ENCODE data around the gene DDX47. TPM values are rescaled to one million over a fixed set of nuclear protein-coding genes. Genes with fewer than 3 reads are reported as not detected.
"Not testable (repeated sequence)": the region's sequence is repeated elsewhere in the genome, so short reads cannot be mapped to it uniquely, and the experiment has no call there.

Gene DDX47
- total and polyA plus RNA-seq, 2 experiments from 2014 or later: 54.0 to 90.8 TPM

DNA sequence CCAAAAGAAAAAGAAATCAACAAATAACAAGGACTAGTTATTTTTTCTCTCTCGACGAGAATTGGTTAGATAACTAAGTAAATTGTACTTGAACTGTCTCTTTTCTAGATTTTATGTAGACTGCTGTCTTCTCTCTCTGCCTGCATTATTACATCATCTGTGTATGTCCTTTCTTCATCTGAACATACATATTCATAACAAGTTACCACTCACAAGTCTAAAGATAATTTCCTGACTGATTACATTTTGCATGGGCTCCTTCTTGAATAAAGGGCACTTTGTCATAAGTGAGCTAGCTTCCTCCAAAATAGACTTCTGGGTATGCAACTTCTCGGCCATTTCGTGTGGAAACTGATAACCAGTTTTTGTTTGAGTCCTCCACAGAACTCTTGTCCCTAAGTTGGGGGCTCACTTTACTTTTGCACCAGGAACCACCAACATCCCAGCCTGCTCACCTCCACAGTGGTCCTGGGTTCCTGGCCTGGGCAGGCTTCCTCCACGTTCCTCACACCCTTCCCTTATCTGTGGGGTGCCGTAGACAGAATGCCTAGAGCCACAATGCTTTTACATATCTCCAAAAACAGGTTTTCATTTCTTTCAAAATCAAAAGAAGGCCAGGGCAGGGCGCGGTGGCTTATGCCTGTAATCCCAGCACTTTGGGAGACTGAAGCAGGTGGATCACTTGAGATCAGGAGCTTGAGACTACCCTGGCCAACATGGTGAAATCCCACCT, 6.2 kb upstream of the DDX47 start:
- TF ChIP-seq, protein P1, sequence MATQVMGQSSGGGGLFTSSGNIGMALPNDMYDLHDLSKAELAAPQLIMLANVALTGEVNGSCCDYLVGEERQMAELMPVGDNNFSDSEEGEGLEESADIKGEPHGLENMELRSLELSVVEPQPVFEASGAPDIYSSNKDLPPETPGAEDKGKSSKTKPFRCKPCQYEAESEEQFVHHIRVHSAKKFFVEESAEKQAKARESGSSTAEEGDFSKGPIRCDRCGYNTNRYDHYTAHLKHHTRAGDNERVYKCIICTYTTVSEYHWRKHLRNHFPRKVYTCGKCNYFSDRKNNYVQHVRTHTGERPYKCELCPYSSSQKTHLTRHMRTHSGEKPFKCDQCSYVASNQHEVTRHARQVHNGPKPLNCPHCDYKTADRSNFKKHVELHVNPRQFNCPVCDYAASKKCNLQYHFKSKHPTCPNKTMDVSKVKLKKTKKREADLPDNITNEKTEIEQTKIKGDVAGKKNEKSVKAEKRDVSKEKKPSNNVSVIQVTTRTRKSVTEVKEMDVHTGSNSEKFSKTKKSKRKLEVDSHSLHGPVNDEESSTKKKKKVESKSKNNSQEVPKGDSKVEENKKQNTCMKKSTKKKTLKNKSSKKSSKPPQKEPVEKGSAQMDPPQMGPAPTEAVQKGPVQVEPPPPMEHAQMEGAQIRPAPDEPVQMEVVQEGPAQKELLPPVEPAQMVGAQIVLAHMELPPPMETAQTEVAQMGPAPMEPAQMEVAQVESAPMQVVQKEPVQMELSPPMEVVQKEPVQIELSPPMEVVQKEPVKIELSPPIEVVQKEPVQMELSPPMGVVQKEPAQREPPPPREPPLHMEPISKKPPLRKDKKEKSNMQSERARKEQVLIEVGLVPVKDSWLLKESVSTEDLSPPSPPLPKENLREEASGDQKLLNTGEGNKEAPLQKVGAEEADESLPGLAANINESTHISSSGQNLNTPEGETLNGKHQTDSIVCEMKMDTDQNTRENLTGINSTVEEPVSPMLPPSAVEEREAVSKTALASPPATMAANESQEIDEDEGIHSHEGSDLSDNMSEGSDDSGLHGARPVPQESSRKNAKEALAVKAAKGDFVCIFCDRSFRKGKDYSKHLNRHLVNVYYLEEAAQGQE (IDR thresholded peaks at IDR 0.05; ENCODE audit: unreplicated experiment): no peak
- TF ChIP-seq POLR2AphosphoS5 (IDR thresholded peaks at IDR 0.05; ENCODE audit: low read depth) (no peak), JUNB (IDR thresholded peaks at IDR 0.05; ENCODE audit: unreplicated experiment) (no peak), ZNF114 (CRISPR knock-in tag; IDR thresholded peaks at IDR 0.05) (no peak), CREB1 (CRISPR knock-in tag; IDR thresholded peaks at IDR 0.05; ENCODE audit: low read depth) (no peak), STAT1 (IDR thresholded peaks at IDR 0.05; ENCODE audit: unreplicated experiment) (no peak), EZH2phosphoT487 (IDR thresholded peaks at IDR 0.05; ENCODE audit: unreplicated experiment) (no peak), ZNF331 (CRISPR knock-in tag; IDR thresholded peaks at IDR 0.05; ENCODE audit: low read depth) (no peak), EZH2 (IDR thresholded peaks at IDR 0.05; ENCODE audit: low read depth, unreplicated experiment) (no peak)
- TF ChIP-seq, protein P2, sequence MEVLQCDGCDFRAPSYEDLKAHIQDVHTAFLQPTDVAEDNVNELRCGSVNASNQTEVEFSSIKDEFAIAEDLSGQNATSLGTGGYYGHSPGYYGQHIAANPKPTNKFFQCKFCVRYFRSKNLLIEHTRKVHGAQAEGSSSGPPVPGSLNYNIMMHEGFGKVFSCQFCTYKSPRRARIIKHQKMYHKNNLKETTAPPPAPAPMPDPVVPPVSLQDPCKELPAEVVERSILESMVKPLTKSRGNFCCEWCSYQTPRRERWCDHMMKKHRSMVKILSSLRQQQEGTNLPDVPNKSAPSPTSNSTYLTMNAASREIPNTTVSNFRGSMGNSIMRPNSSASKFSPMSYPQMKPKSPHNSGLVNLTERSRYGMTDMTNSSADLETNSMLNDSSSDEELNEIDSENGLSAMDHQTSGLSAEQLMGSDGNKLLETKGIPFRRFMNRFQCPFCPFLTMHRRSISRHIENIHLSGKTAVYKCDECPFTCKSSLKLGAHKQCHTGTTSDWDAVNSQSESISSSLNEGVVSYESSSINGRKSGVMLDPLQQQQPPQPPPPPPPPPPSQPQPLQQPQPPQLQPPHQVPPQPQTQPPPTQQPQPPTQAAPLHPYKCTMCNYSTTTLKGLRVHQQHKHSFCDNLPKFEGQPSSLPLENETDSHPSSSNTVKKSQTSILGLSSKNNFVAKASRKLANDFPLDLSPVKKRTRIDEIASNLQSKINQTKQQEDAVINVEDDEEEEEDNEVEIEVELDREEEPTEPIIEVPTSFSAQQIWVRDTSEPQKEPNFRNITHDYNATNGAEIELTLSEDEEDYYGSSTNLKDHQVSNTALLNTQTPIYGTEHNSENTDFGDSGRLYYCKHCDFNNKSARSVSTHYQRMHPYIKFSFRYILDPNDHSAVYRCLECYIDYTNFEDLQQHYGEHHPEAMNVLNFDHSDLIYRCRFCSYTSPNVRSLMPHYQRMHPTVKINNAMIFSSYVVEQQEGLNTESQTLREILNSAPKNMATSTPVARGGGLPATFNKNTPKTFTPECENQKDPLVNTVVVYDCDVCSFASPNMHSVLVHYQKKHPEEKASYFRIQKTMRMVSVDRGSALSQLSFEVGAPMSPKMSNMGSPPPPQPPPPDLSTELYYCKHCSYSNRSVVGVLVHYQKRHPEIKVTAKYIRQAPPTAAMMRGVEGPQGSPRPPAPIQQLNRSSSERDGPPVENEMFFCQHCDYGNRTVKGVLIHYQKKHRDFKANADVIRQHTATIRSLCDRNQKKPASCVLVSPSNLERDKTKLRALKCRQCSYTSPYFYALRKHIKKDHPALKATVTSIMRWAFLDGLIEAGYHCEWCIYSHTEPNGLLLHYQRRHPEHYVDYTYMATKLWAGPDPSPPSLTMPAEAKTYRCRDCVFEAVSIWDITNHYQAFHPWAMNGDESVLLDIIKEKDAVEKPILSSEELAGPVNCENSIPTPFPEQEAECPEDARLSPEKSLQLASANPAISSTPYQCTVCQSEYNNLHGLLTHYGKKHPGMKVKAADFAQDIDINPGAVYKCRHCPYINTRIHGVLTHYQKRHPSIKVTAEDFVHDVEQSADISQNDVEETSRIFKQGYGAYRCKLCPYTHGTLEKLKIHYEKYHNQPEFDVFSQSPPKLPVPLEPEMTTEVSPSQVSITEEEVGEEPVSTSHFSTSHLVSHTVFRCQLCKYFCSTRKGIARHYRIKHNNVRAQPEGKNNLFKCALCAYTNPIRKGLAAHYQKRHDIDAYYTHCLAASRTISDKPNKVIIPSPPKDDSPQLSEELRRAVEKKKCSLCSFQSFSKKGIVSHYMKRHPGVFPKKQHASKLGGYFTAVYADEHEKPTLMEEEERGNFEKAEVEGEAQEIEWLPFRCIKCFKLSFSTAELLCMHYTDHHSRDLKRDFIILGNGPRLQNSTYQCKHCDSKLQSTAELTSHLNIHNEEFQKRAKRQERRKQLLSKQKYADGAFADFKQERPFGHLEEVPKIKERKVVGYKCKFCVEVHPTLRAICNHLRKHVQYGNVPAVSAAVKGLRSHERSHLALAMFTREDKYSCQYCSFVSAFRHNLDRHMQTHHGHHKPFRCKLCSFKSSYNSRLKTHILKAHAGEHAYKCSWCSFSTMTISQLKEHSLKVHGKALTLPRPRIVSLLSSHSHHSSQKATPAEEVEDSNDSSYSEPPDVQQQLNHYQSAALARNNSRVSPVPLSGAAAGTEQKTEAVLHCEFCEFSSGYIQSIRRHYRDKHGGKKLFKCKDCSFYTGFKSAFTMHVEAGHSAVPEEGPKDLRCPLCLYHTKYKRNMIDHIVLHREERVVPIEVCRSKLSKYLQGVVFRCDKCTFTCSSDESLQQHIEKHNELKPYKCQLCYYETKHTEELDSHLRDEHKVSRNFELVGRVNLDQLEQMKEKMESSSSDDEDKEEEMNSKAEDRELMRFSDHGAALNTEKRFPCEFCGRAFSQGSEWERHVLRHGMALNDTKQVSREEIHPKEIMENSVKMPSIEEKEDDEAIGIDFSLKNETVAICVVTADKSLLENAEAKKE (CRISPR knock-in tag; IDR thresholded peaks at IDR 0.05): no peak
- TF ChIP-seq, protein P3, sequence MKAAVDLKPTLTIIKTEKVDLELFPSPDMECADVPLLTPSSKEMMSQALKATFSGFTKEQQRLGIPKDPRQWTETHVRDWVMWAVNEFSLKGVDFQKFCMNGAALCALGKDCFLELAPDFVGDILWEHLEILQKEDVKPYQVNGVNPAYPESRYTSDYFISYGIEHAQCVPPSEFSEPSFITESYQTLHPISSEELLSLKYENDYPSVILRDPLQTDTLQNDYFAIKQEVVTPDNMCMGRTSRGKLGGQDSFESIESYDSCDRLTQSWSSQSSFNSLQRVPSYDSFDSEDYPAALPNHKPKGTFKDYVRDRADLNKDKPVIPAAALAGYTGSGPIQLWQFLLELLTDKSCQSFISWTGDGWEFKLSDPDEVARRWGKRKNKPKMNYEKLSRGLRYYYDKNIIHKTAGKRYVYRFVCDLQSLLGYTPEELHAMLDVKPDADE (IDR thresholded peaks at IDR 0.05): no peak
- no peaks in the 10 kb centered on the region for H3K36me3 ChIP-seq (ENCODE audit: insufficient read depth)
- no peaks in the 10 kb centered on the region for H4K20me1 ChIP-seq (replicated peaks; ENCODE audit: insufficient read depth)
- Mint-ChIP-seq H3K4me1 (peaks cover 5% of the 10 kb centered on the region; the same call in 1 of the 3 replicates), H3K27me3 (ENCODE audit: insufficient read depth, low read depth, poor library complexity) (peaks cover 3% of the 10 kb centered on the region), H3K9me3 (no peaks in the 10 kb centered on the region), H3K27ac (no peak overlapping the region), H3K36me3 (ENCODE audit: low read depth) (no peaks in the 10 kb centered on the region), H3K4me3 (no peak overlapping the region)
- H3K79me2 ChIP-seq (replicated peaks; ENCODE audit: insufficient read depth): no peaks in the 10 kb centered on the region
- no peak overlapping the region for H3K27ac ChIP-seq (ENCODE audit: low read depth)
- ATAC-seq: no peak
- no peaks in the 10 kb centered on the region for H3K9me2 ChIP-seq (ENCODE audit: insufficient read depth)
- no peak overlapping the region for H3K4me2 ChIP-seq
- DNase-seq (ENCODE audit: low spot score): no peak
- H3K27me3 ChIP-seq (ENCODE audit: insufficient read depth): no peaks in the 10 kb centered on the region
- H3F3A ChIP-seq (replicated peaks; ENCODE audit: low read depth): no peaks in the 10 kb centered on the region
- no peak overlapping the region for H2AFZ ChIP-seq
- H3K4me3 ChIP-seq: no peak overlapping the region
- 0 out of 2 replicates have a peak, but pooled peaks cover 5% of the 10 kb centered on the region for H3K4me1 ChIP-seq (ENCODE audit: insufficient read depth)

GRCh38 chr12:12807517-12807903, 5.6 kb upstream of the DDX47 start:
- not testable (repeated sequence) for H3K4me1 ChIP-seq (ENCODE audit: insufficient read depth); H3K36me3 ChIP-seq (ENCODE audit: insufficient read depth); H3K27ac Mint-ChIP-seq; H3K79me2 ChIP-seq (replicated peaks; ENCODE audit: insufficient read depth); H3K4me2 ChIP-seq; H3K27me3 Mint-ChIP-seq (ENCODE audit: insufficient read depth, low read depth, poor library complexity); H4K20me1 ChIP-seq (replicated peaks; ENCODE audit: insufficient read depth); H3K9me3 Mint-ChIP-seq; H3K36me3 Mint-ChIP-seq (ENCODE audit: low read depth); H3K27ac ChIP-seq (ENCODE audit: low read depth); ATAC-seq; DNase-seq (ENCODE audit: low spot score); H3K27me3 ChIP-seq (ENCODE audit: insufficient read depth); H3K9me2 ChIP-seq (ENCODE audit: insufficient read depth); H3K4me1 Mint-ChIP-seq; H3K4me3 Mint-ChIP-seq; H2AFZ ChIP-seq; H3K4me3 ChIP-seq; H3F3A ChIP-seq (replicated peaks; ENCODE audit: low read depth)

Data from GM23338 (cell line).